OCI-LY3 (cell line): ENCODE measurements around the gene SMR3A.

Experiments used
- H2AFZ ChIP-seq: fragments of 200-600, 300-600 bp; shearing (Covaris generic); 2 replicates; pipeline ENCODE4 v1.6.0; 2014; ENCODE audit warnings: antibody characterized with exemption, low read depth, low read length
- H3K27ac ChIP-seq: fragments of 200-600, 300-600 bp; sonication (generic); 2 replicates; pipeline ENCODE4 v1.5.1; 2014; ENCODE audit warnings: mild to moderate bottlenecking, low read length, moderate library complexity, mixed read lengths
- H3K27me3 ChIP-seq: fragments of 200-600, 300-600 bp; sonication (generic); 2 replicates; pipeline ENCODE4 v1.6.1; 2014; ENCODE audit warnings: low read depth, low read length, mixed read lengths
- H3K36me3 ChIP-seq: fragments of 200-600, 300-600 bp; sonication (generic); replicated peaks from 2 replicates; pipeline ENCODE3; 2014; ENCODE audit warnings: low read depth, low read length, mixed read lengths
- H3K4me1 ChIP-seq: fragments of 300-600, 200-600 bp; sonication (generic); 2 replicates; pipeline ENCODE4 v1.6.1; 2014; ENCODE audit warnings: low read length, mixed read lengths
- H3K4me2 ChIP-seq: fragments of 200-600, 300-600 bp; sonication (generic); 2 replicates; pipeline ENCODE4 v1.6.1; 2014; ENCODE audit warnings: low read length, mixed read lengths
- H3K4me3 ChIP-seq: fragments of 300-600, 200-600 bp; sonication (generic); 2 replicates; pipeline ENCODE4 v1.5.1; 2014; ENCODE audit warnings: antibody characterized with exemption, mild to moderate bottlenecking, low read length, moderate library complexity
- H3K79me2 ChIP-seq: fragments of 300-600, 200-600 bp; shearing (Covaris generic); 2 replicates; pipeline ENCODE4 v1.6.1; 2014; ENCODE audit warnings: mild to moderate bottlenecking, low read length, mixed read lengths
- H3K9ac ChIP-seq: fragments of 300-600, 200-600 bp; shearing (Covaris generic); 2 replicates; pipeline ENCODE4 v1.6.0; 2014; ENCODE audit warnings: mild to moderate bottlenecking, low read length, moderate library complexity
- H3K9me3 ChIP-seq: fragments of 200-600, 300-600 bp; shearing (Covaris generic); 2 replicates; pipeline ENCODE4 v1.6.1; 2014; ENCODE audit warnings: low read length, mixed read lengths; ENCODE audit not compliant: insufficient read depth
- H4K20me1 ChIP-seq: fragments of 200-600, 300-600 bp; sonication (generic); 2 replicates; pipeline ENCODE4 v1.6.1; 2016; ENCODE audit warnings: low read length, mixed read lengths; ENCODE audit not compliant: insufficient read depth
- CTCF ChIP-seq: fragments of 200-600, 300-600 bp; sonication (generic); IDR thresholded peaks from 2 replicates; pipeline ENCODE4 v1.5.1; 2014; ENCODE audit warnings: antibody characterized with exemption, low read length, low read depth
- EZH2phosphoT487 ChIP-seq: fragments of 200-600 bp; shearing (Covaris generic); IDR thresholded peaks from 2 replicates; pipeline ENCODE4 v1.6.1; 2018; ENCODE audit warnings: antibody characterized with exemption, mixed run types, low read depth

SMR3A gene

GRCh38 chr4:70392057-70392776, 31.7 kb downstream of the SMR3A start:
- Histone ChIP-seq H3K9ac (no peak overlapping the region), H3K27ac (no peak overlapping the region), H3K4me2 (no peak overlapping the region), H3K36me3 (no peaks in the 10 kb centered on the region), H3K4me1 (peaks cover 5% of the 10 kb centered on the region), H3K27me3 (no peaks in the 10 kb centered on the region), H3K9me3 (no peaks in the 10 kb centered on the region), H3K4me3 (no peak overlapping the region), H4K20me1 (no peaks in the 10 kb centered on the region), H3K79me2 (no peaks in the 10 kb centered on the region), H2AFZ (no peak overlapping the region)
- no peak for TF ChIP-seq EZH2phosphoT487
- no peak for TF ChIP-seq CTCF

DNA sequence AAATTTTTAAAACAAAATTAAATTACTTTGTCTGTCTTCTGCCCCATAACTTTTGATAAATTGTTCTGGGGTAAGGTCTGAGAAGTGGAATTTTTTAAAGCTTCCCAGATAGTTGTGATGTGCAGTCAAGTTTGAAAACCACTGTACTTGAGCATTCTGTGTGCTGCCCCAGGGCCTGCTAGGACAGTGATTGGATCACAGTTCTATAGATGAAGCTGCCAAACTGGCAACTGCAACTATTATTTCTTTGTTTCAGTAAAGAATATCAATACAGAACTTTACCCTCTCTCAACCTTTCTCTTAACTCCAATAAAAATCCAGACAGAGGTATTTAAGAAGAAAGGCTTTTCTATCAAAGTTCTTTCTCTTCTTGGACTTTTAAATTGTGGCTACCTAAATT, 37.0 kb downstream of the SMR3A start, which contains the start of gene OPRPN:
Gene OPRPN (plus strand): TSS at position 361 of the 400 bp plus-strand sequence. CDS start 1,346 bp downstream, outside the sequence.
- Histone ChIP-seq H3K4me3 (no peak within 1 kb of the TSS), H3K4me2 (no peak within 1 kb of the TSS), H3K79me2 (no peaks in the 10 kb centered on the region), H3K36me3 (no peaks in the 10 kb centered on the region), H3K27ac (no peak within 1 kb of the TSS), H3K9me3 (no peaks in the 10 kb centered on the region), H3K27me3 (no peaks in the 10 kb centered on the region), H3K4me1 (no peaks in the 10 kb centered on the region), H4K20me1 (no peaks in the 10 kb centered on the region), H3K9ac (no peak within 1 kb of the TSS), H2AFZ (no peak within 1 kb of the TSS)
- no peak for TF ChIP-seq EZH2phosphoT487
- TF ChIP-seq CTCF, result no peak

GRCh38 chr4:70399319-70399718, 38.8 kb downstream of the SMR3A start:
- no peak for TF ChIP-seq CTCF
- TF ChIP-seq EZH2phosphoT487, result no peak
- H3K79me2 ChIP-seq, result no peaks in the 10 kb centered on the region

GRCh38 chr4:70402762-70403161, 42.2 kb downstream of the SMR3A start:
- Histone ChIP-seq H3K27me3 (no peaks in the 10 kb centered on the region), H3K4me1 (no peaks in the 10 kb centered on the region), H3K79me2 (no peaks in the 10 kb centered on the region), H3K4me2 (no peak overlapping the region), H3K4me3 (no peak overlapping the region), H3K27ac (no peak overlapping the region), H3K9ac (no peak overlapping the region), H3K36me3 (no peaks in the 10 kb centered on the region), H2AFZ (no peak overlapping the region), H3K9me3 (no peaks in the 10 kb centered on the region), H4K20me1 (no peaks in the 10 kb centered on the region)
- no peak for TF ChIP-seq EZH2phosphoT487
- no peak for TF ChIP-seq CTCF

More at GRCh38 chr4:70399319-70399718, 38.8 kb downstream of the SMR3A start:
- Histone ChIP-seq H3K4me1 (no peaks in the 10 kb centered on the region), H3K27me3 (no peaks in the 10 kb centered on the region), H3K36me3 (no peaks in the 10 kb centered on the region), H4K20me1 (no peaks in the 10 kb centered on the region), H3K9me3 (no peaks in the 10 kb centered on the region), H3K9ac (no peak overlapping the region), H3K27ac (no peak overlapping the region), H3K4me3 (no peak overlapping the region), H2AFZ (no peak overlapping the region), H3K4me2 (no peak overlapping the region)
